ENCODE results near the gene CUL2.

The CUL2 gene

DNA sequence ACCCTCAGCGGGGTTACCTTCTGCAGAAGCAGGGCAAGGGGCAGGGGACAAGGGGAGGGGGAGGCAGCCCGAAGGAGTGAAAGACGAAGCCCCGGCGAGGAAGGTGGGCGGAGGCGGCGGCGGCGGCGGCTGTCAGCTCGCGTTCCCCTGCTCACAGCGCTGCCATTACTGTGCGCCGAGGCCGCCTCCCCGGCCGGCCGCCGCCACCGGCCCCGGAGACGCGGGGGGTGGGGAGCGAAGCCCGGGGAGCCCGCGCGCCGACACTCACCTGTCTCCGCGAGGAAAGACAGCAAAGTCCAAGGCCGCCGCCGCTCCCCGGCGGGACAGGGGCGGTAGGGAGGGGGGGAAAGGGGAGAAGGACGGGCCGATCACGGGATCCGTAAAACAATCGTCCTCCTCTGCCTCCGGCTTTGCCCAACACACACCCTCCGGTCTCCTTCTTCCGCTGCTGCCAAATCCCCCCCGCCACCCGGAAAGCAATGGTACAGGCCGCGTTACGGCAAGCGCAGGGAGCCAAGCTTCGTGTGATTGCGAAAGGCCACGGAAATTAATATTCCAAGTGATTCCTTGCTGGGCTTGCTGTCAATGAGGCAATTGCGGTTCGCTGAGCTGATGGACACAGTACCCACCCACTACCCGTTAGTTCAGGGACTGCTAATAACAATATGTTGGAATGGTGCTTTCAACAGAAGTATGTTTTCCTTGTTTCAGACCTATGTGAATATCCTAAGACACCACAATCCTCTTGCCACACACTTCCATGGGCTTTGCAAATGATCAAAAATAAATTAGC is at the start of gene CUL2:
Gene CUL2, minus strand, starts transcription at position 180 of the 793 bp plus-strand sequence. CDS start 19,024 bp downstream, outside the sequence.
- in situ Hi-C loops (cut with MboI; ENCODE audit: low sequenced_read_pairs) = no loop called here

DNA sequence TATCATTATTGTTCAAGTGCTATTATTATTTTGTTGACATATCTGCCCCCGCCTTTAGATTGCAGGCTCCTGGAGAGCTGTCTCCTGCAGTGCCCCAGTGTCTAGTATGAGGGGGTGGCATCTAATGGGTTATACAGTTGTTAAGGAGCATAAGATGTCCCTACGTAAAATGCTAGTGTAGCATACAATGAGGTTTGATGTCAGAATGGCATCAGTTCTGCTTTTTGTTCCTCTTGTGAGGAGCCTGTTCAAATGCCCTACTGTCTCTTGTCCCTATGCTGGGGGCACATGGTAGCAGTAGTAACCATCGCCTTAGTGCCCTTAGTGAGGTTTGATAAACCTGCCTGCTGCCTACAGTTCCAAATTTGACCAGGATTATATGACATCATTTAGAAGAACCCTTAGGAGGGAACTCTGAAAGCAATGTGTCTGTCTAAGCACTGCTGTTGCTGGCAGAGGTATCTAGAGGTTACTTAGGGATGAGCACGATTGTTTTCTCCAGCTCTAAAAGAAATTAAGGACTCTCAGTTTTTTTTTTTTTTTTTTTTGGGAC is 46.2 kb upstream of the CUL2 start:
- in situ Hi-C loops (cut with MboI; ENCODE audit: low sequenced_read_pairs) = no loop called here

DNA sequence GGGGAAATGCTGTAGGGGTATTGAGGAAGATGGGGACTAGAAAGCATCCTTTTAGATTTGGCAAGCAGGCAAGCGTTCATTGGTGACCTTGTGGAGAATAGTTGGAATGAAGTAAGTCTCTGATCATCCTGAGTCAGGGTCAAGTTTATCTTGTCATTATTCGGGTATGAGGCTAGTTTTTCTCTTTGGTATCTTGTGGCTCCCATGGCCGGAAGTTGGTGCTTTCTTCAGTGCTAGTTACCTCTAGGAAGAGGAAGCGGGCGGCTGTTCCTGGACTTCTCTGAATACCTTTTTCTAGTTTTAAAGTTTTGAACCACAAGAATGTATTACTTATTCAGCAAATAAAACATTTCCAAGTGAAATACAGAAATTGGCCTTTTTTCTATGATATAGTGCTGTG is 45.7 kb upstream of the CUL2 start:
- in situ Hi-C loops (cut with MboI; ENCODE audit: low sequenced_read_pairs) = no loop called here

DNA sequence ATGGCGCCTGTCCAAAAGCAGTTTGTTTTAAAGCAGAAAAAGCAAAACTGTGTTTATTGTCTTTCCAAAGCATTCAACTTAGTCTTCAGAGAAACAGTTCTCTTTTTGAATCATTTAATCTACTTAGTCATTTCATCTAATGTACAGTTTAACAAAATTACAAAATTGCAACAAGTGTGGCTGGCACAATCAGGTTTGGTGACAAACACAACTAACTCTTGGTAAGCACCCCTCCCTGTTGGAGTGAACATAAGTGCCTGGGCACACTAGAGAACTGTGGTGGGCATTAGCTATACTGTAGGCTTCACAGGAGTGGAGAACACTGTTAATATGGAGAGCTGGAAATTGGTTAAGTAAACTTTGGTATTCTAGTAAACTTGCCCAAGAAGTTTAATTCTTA is 43.4 kb upstream of the CUL2 start:
- in situ Hi-C loops (cut with MboI; ENCODE audit: low sequenced_read_pairs) = no loop called here

DNA sequence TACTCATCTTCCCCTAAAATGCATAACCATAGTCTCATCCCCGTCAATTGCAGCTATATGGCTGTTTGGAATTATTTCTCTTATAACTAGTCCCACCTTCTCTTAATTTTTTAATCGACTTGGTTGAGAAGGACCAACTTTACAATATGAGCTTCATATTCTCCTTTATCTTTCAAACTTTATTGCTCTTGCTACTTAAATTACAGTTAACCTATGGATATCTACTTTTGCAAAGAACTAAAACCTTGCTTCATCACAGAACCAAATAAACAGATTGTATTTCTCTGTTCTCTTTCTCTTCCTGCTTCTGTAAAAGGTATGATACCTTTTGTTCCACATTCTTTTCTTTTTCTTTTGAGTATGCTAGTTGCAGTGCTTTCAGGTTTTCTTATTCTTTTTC is 42.6 kb upstream of the CUL2 start:
- in situ Hi-C loops (cut with MboI; ENCODE audit: low sequenced_read_pairs) = no loop called here

DNA sequence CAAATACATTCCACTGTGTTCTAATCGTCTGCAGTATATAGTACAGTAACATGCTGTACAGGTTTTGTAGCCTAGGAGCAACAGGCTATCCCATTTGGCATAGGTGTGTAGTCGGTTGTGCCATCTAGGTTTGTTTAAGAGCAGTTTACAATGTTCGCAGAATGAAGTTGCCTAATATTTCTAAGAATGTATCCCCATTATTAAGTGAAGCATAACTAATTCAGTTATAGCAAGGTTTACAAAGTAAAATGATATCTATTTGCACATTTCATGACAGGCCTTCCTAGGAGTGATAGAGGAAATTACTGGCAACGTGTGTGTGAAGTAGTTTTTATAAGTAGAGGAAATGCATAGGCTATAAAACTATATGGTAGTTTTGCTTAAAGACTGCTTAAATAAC is 40.5 kb upstream of the CUL2 start:
- in situ Hi-C loops (cut with MboI; ENCODE audit: low sequenced_read_pairs) = no loop called here

DNA sequence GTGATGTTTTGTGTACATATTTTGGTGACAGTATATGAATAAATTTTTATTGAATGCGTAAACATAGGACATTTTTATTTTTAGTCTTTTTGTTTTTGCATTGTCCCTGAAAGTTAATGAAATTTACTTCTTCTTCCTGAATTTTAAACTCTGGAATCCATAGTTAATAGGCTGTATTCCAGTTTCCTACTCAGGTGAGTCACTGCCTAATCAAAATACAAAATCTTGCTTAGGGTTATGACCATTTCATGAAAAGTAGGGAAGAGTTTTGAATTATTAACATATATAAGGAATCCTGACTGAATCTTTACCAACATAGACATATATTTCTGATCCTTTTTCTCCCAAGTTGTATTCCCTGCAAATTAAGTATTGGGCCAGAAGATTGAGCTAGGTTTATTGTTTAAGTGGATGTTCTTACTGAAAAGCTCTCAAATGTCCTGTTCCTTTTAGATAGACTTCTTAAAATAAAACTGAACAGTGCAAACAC is 39.1 kb upstream of the CUL2 start:
- in situ Hi-C loops (cut with MboI; ENCODE audit: low sequenced_read_pairs) = no loop called here

DNA sequence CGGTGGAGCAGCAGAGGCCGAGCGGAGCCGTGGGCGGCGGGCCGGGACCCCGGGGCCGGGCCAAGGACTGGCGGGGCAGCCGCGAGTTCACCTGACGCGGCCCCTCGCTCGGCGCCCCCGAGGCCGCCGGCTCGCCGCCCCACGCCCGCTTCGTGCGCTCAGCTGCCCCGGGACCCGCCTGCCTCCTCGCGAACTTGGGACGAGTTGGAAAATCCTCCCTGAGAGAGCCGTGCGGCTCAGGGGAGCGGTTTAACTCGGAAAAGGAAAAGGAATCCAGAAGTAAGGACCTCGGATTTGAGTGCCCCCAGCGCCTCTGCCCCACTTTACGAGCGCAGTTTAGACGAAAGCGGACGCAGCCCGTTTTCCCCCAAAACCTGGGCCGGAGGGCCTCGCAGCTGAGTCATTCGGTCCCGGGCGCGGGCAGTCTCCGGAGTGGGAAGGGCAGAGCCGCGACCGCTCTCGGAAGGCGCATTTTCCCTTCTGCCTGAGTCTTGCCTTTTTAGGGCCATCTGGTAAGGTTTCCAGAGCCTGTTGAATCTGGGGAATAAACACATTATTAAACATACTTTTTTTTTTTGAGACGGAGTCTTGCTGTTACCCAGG is 37.2 kb upstream of the CUL2 start:
- in situ Hi-C loops (cut with MboI; ENCODE audit: low sequenced_read_pairs) = no loop called here

DNA sequence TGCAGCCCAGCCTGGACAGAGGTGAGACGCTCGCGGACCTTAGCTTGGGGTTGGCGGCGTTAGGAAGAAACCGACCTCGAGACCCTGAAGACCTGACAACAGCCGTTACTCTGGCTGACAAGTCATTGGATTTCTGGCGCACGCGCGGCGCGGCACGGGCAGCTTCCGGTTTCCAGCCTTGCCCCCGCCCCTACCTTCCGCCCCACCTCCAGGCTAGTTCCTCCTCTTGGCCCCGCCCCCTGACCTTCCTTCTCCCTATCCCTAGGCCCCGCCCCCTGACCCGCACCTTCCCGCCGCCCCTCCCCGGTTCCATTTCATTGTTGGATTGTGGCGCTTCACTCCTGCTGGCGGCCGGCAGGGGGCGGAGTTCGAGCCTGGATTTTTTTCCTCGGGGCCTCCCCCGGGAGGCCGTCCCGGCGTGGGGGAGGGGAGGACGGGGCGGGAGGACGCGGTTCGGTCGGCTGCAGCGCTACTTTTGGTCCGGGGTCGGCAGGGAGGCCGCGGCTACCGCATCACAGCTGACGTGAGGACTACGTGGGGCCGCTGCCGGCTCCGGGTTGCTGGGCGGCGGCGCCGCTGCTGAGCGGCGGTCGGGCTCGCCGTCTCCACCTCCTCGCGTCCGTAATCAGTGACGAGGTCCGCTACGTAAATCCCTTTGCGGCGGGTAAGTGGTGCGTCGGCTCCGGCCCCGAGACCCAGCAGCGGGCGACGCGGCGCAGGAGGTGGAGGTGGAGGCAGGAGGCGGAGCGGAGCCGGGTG is 36.6 kb upstream of the CUL2 start, which contains the start of gene CREM:
Gene CREM, plus strand, starts transcription at position 317 of the 759 bp plus-strand sequence. CDS start 10,990 bp downstream, outside the sequence.
- in situ Hi-C loops (cut with MboI; ENCODE audit: low sequenced_read_pairs) = no loop called here

DNA sequence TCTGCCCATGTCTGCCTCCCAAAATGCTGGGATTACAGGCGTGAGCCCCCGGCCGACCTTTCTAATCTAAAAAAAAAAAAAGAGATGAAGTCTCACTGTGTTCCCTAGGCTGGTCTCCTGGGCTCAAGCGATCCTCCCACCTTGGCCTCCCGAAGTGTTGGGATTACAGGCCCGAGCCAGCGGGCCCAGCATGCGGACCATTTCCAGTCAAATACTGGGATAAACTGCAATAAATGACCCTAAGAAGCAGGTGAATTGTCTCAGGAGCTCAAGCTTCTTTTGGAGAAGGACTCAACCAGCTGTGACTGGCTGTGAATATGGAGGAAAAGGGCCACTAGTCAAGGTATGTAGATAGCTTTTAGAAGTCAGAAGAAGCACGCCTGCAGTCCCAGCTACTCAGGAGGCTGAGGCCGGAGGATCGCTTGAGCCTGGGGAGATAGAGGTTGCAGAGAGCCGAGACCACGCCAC is 36.0 kb upstream of the CUL2 start:
- in situ Hi-C loops (cut with MboI; ENCODE audit: low sequenced_read_pairs) = no loop called here

DNA sequence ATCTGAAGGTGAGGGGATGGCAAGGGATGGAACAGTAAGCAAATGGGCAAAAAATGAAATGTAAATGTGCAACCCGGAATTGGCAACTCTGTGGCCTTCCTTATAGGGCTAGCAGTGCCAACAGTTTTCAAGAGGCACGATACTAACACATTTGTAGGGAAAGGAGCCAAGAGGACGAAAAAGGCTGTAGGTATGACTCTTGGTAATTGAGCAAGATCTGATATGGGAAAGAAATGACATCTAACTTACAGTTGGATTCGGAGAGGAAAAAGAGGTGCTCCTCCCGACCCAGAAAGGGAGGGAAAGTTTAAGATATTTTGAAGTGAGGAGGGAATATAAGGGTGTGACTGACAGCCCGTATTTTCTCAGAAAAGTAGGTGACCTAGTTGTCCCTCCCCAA is 34.4 kb upstream of the CUL2 start:
- in situ Hi-C loops (cut with MboI; ENCODE audit: low sequenced_read_pairs) = loop anchor here (25.0 kb wide), 1 partner anchor 88 kb away; no protein-coding TSS in a partner anchor

DNA sequence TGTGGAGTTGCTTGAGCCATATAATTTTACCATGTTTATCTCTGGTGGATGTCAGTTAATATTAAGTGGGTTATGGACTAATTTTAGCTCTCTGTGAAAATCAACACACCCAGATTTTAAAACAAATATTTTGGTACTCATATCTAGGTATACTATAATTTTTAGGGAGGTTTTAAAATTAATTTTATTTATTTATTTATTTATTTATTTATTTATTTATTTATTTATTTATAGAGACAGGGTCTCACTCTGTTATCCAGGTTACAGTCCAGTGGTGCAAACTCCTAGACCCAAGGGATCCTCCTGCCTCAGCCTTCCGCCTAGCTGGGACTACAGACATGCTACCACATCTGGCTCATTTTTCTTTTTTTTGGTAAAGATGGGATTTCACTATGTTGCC is 29.2 kb upstream of the CUL2 start:
- in situ Hi-C loops (cut with MboI; ENCODE audit: low sequenced_read_pairs) = loop anchor here (25.0 kb wide), 1 partner anchor 93 kb away; no protein-coding TSS in a partner anchor

DNA sequence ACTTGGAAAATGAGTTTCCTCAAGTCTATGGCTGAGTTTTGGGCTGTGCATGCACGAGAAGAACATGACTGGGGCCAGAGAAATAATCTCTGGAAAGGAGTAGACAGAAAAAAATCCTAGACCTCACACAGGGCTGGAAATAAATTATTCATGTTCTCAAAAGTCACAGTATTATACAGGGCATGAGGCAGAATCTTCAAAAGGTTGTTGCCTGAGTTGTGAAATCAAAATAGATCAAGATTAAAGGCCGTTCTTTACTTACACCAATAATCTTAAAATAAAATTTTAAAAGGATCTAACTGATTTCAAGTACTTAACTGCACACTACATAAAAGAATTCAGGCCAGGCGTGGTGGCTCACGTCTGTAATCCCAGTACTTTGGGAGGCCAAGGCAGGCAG is 22.4 kb upstream of the CUL2 start:
- in situ Hi-C loops (cut with MboI; ENCODE audit: low sequenced_read_pairs) = loop anchor here (25.0 kb wide), 1 partner anchor 100 kb away; no protein-coding TSS in a partner anchor

DNA sequence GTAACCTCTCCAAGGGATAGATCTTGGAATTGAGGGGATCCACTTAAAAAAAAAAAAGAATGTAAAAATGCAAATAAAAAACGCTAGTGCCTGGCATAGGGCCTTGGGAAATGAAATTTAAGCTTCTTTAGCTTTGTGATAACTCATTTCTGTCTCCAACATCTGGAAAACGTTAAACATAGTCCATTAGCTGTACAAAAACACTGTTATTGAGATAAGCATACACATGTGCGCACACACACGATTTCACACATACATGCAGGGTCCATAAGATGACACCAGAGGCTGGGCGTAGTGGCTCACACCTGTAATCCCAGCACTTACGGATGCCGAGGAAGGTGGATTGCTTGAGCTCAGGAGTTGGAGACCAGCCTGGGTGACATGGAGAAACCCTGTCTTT is 13.7 kb upstream of the CUL2 start:
- in situ Hi-C loops (cut with MboI; ENCODE audit: low sequenced_read_pairs) = loop anchor here (25.0 kb wide), 1 partner anchor 108 kb away; no protein-coding TSS in a partner anchor

DNA sequence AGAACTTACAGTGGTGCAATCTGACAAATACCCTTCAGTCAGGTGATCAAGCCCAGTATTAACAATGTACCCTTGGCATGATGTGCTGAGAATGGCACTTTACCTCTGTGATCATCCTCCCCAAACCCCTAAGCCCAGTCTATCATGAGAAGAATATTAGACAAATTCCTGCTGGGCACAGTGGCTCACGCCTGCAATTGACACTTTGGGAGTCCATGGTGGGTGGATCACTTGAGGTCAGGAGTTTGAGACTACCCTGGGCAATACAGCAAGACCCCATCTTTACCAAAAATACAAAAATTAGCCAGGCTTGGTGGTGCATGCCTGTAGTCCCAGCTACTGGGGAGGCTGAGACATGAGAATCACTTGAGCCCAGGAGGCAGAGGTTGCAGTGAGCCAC is 7.4 kb upstream of the CUL2 start:
- in situ Hi-C loops (cut with MboI; ENCODE audit: low sequenced_read_pairs) = no loop called here

DNA sequence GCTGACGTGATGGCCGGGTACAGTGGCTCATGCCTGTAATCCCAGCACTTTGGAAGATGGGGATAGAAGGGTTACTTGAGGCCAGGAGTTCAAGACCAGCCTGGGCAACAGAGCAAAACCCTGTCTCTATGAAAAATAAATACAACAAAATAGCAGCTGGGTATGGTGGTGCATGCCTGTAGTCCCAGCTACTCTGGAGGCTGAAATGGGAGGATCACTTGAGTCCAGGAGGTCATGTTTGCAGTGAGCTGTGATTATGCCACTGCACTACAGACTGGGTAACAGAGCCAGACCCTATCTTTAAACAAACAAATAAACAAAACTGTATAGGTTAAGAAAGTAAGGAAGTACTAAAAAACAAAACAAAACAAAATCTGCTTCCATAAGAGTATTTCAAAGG is 6.2 kb upstream of the CUL2 start:
- in situ Hi-C loops (cut with MboI; ENCODE audit: low sequenced_read_pairs) = no loop called here

DNA sequence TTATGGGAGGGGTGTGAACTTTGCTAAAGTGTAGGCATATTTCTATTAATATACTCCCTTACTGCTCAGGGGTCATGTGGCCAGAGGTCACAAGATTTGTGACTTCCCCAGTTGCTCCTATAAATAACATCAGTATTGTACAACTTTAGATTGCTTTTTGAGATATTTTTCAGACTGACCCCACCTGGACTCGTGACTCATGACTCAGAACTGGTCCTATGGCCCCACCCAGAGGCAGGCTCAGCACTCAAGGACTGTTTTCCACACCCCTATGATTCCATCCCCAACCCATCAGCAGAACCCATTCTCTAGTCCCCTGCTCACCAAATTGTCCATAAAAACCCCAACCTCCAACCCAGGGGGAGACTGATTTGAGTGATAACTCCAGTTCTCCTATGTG is 2.7 kb upstream of the CUL2 start:
- in situ Hi-C loops (cut with MboI; ENCODE audit: low sequenced_read_pairs) = no loop called here

DNA sequence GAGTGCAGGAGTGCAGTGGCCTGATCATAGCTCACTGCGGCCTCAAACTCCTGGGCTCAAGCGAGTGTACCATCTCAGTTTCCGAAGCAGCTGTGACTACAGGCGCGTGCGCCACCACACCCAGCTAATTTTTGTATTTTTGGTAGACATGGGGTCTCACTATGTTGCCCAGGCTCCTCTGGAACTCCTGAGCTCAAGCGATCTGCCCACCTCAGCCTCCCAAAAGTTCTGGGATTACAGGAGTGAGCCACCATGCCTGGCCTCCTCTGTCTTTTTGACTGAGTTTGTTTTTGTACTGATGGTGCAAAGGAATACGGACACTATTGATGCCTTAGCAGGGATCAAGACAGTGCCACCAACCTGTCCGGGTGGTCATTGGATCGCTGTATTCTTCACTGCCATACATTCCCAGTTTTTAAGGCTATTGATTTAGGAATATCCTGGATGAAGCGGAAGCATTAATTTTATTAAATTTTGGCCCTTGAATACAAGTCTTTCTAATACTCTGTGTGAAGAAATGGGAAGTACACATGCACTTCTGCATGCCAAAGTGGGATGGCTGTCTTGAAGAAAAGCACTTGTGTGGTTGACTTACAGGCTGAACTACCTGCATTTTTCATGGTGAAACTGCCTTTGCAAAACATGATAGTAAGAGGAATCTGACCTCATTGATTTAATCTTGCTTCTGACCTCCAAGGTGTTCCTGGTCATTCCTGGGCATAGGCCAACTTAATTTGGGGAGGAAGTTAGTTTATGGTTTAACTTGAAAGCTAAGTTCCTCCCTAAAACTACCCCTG is 2.1 kb upstream of the CUL2 start:
- in situ Hi-C loops (cut with MboI; ENCODE audit: low sequenced_read_pairs) = no loop called here

DNA sequence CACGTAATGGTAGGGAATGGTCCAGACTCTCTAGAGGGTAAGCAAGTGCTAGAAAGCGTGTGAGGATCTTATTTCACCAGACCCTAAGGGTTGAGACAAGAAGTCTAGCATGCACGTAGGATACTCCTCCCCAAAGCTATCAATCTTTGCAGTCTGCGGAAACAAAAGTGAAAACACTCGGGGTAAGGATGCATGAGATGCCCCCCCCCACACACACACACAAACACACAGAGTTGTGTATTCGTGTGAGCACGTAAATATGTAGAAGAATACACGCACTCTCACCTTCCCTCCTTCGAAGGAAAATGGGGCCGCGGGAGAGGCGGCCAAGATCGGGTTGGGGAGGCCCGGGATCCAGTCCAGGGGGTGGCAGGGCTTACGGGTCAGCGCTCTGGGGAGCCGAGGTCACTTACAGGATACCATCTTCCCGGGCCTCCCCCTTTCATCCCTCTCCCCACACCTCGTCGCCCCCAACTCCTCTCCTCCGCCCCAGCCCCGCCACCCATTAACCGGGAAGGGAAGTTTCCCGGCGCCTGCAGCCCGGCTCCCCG is 455 bp downstream of the CUL2 start:
- in situ Hi-C loops (cut with MboI; ENCODE audit: low sequenced_read_pairs) = no loop called here

DNA sequence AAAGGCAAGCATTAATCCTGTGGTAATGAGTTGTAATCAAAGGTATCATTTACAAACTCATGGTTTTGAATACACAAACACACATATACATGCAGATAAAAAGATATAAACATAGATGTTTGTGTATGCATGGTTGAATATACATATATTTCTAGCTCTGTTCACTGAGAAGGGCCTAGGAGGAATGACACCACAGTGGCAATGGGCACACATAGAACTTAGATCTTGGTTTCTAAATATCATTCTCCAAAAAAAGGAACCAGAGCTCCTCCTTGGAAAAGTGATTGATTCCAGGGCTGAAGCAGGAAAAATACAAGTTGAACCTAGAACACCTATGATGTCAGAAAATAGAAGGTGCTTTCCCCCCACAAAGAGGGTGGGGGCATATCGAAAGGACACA is 6.9 kb downstream of the CUL2 start:
- in situ Hi-C loops (cut with MboI; ENCODE audit: low sequenced_read_pairs) = no loop called here

All from HL-60/S4 treated with retinoic acid at 250 ng/mL for 4 days and 3 days (cell line).